Endothelial cell of umbilical vein (primary cell): ENCODE measurements around the gene FBXO21. TPM values are rescaled to one million over a fixed set of nuclear protein-coding genes. Genes with fewer than 3 reads are reported as not detected.
A peak's percentile ranks its signal among the peaks of the same experiment; 100 is the strongest.

Experiments used
- BruUV-seq: library from RNA; stranded (reverse); fragments of 400-500 nt; replicated peaks from 2 replicates; lab custom pipeline; 2021; lab: Mats Ljungman, UMichigan
- CTCF ChIA-PET: fragments of 300-600, 350-600 bp; sonication (Branson Sonifier 250); formaldehyde crosslinking; loops from one replicate; lab custom pipeline; 2021; ENCODE audit warnings: antibody characterized with exemption, inconsistent platforms; lab: Charles Lee
- POLR2A ChIA-PET: fragments of 300-600, 350-600 bp; sonication (Branson Sonifier 250); formaldehyde crosslinking; loops from one replicate; lab custom pipeline; 2021; ENCODE audit warnings: antibody characterized with exemption, inconsistent platforms; lab: Charles Lee
- DNase-seq: peaks from one replicate; pipeline ENCODE4 v3.0.0-alpha.2; 2011; ENCODE audit warnings: low read depth, low spot score
- FAIRE-seq: peaks from 2 replicates; lab custom pipeline; 2011; peaks lifted over from hg19 to GRCh38; lab: Jason Lieb, UNC
- H2AFZ ChIP-seq: 2 replicates; pipeline ENCODE4 v1.6.0; 2012; ENCODE audit warnings: low read depth, low read length, control low read depth, inconsistent platforms
- H3K27ac ChIP-seq: 2 replicates; pipeline ENCODE4 v1.5.1; 2011; ENCODE audit warnings: low read depth, mild to moderate bottlenecking, control low read depth, low read length, moderate library complexity; ENCODE audit not compliant: insufficient read depth
- H3K27me3 ChIP-seq, 2 experiments: 2 replicates each; pipeline versions ENCODE4 v1.6.0 to v1.6.1; 2011; ENCODE audit warnings: low read length in 2 of 2, mixed read lengths in 1 of 2; ENCODE audit not compliant: control insufficient read depth in 2 of 2, insufficient read depth in 2 of 2
- H3K36me3 ChIP-seq, 2 experiments: 2 replicates in 1 of 2; 3 replicates in 1 of 2; pipeline ENCODE4 v1.5.1; 2011; ENCODE audit warnings: low read length in 2 of 2, mild to moderate bottlenecking in 1 of 2, moderate library complexity in 1 of 2; ENCODE audit not compliant: control insufficient read depth in 2 of 2, insufficient read depth in 2 of 2; ENCODE audit errors: extremely low read depth in 1 of 2
- H3K4me1 ChIP-seq: 3 replicates; pipeline ENCODE4 v1.5.1; 2011; ENCODE audit warnings: mild to moderate bottlenecking, low read length; ENCODE audit not compliant: control insufficient read depth, insufficient read depth; ENCODE audit errors: extremely low read depth
- H3K4me2 ChIP-seq: 2 replicates; pipeline ENCODE4 v1.6.1; 2011; ENCODE audit warnings: low read length, control low read depth, mixed read lengths; ENCODE audit not compliant: insufficient read depth
- H3K4me3 ChIP-seq, 3 experiments: fragments of 200-600 bp in 1 of 3; sonication (generic), shearing (Covaris generic) in 1 of 3; replicated peaks in 1 of 3; 2 replicates each; pipeline ENCODE4 v1.5.1; 2011 to 2016; ENCODE audit warnings: control low read depth in 3 of 3, low read length in 3 of 3, mild to moderate bottlenecking in 2 of 3, inconsistent platforms in 1 of 3, low read depth in 1 of 3, moderate library complexity in 1 of 3; ENCODE audit not compliant: insufficient read depth in 1 of 3
- H3K79me2 ChIP-seq: 2 replicates; pipeline ENCODE4 v1.6.0; 2012; ENCODE audit warnings: low read length, inconsistent platforms; ENCODE audit not compliant: control insufficient read depth, insufficient read depth
- H3K9ac ChIP-seq: replicated peaks from 2 replicates; pipeline ENCODE3; 2011; ENCODE audit warnings: low read length, control low read depth; ENCODE audit not compliant: insufficient read depth; ENCODE audit errors: extremely low read depth
- H3K9me1 ChIP-seq: replicated peaks from 3 replicates; pipeline ENCODE4 v1.6.0; 2011; ENCODE audit warnings: mild to moderate bottlenecking, low read length; ENCODE audit not compliant: control insufficient read depth, insufficient read depth; ENCODE audit errors: extremely low read depth
- H3K9me3 ChIP-seq: replicated peaks from 2 replicates; pipeline ENCODE4 v1.5.1; 2012; ENCODE audit warnings: low read length, inconsistent platforms; ENCODE audit not compliant: control insufficient read depth, insufficient read depth
- H4K20me1 ChIP-seq: replicated peaks from 2 replicates; pipeline ENCODE3; 2011; ENCODE audit warnings: mild to moderate bottlenecking, low read length; ENCODE audit not compliant: control insufficient read depth, insufficient read depth; ENCODE audit errors: extremely low read depth
- EZH2 ChIP-seq: IDR thresholded peaks from 2 replicates; pipeline ENCODE4 v1.6.1; 2012; ENCODE audit warnings: borderline replicate concordance, low read depth, mild to moderate bottlenecking, moderate library complexity, low read length, inconsistent platforms; ENCODE audit not compliant: severe bottlenecking
- FOS ChIP-seq: IDR thresholded peaks from 2 replicates; pipeline ENCODE4 v1.6.1; 2011; ENCODE audit warnings: mild to moderate bottlenecking, low read length, moderate library complexity, borderline replicate concordance; ENCODE audit not compliant: insufficient read depth
- GATA2 ChIP-seq: IDR thresholded peaks from 2 replicates; pipeline ENCODE4 v1.7.0; 2011; ENCODE audit warnings: low read depth, mild to moderate bottlenecking, moderate library complexity, mixed read lengths, low read length; ENCODE audit not compliant: insufficient read length, insufficient read depth
- JUN ChIP-seq: IDR thresholded peaks from 2 replicates; pipeline ENCODE4 v1.6.1; 2011; ENCODE audit warnings: borderline replicate concordance, low read depth; ENCODE audit not compliant: insufficient read length, insufficient read depth
- MAX ChIP-seq: IDR thresholded peaks from 2 replicates; pipeline ENCODE4 v1.6.1; 2011; ENCODE audit not compliant: insufficient read depth, insufficient read length
- MYC ChIP-seq: IDR thresholded peaks from one replicate; pipeline ENCODE4 v1.6.1; 2011; ENCODE audit warnings: mild to moderate bottlenecking, low read depth, low read length
- dilution Hi-C: fragments of 300-500 bp; cut with MboI; formaldehyde crosslinking; loops from one replicate; pipeline ENCODE4 v1.15.0; 2019; ENCODE audit warnings: low sequenced_read_pairs; ENCODE audit not compliant: extremely low pct_ligation_motif_present
- intact Hi-C: fragments of 100-400 bp; cut with micrococcal nuclease; formaldehyde crosslinking; loops from one replicate; pipeline ENCODE4 v1.10.0; 2022
- polyA plus RNA-seq, 4 experiments: library from polyadenylated mRNA; depleted of rRNA in 3 of 4; stranded (reverse) in 3 of 4; unstranded in 1 of 4; fragments of >200 nt; gene quantifications; 2 replicates each; pipeline versions ENCODE4 v1.2.1 to v1.2.3, GENCODE V29; 2011 to 2012; ENCODE audit warnings: missing spikeins in 1 of 4
- total RNA-seq: library from RNA; stranded (reverse); gene quantifications from 2 replicates; pipeline ENCODE4 v1.2.3, GENCODE V29; 2021
- TF ChIP-seq, protein P1 (sequence below), 2 donors: IDR thresholded peaks; 1 replicate in 1 of 2; 2 replicates in 1 of 2; pipeline ENCODE4 v1.5.1; 2011; ENCODE audit warnings: low read length in 2 of 2, mild to moderate bottlenecking in 2 of 2, moderate library complexity in 2 of 2, control low read depth in 1 of 2, inconsistent platforms in 1 of 2, low read depth in 1 of 2; ENCODE audit not compliant: insufficient read depth in 1 of 2; ENCODE audit errors: extremely low read depth in 1 of 2

The FBXO21 gene
- total and polyA plus RNA-seq, 2 donors (not counting 3 experiments of a cell fraction or from before 2014, with no cell fraction given), result 41.6 to 66.7 TPM

DNA sequence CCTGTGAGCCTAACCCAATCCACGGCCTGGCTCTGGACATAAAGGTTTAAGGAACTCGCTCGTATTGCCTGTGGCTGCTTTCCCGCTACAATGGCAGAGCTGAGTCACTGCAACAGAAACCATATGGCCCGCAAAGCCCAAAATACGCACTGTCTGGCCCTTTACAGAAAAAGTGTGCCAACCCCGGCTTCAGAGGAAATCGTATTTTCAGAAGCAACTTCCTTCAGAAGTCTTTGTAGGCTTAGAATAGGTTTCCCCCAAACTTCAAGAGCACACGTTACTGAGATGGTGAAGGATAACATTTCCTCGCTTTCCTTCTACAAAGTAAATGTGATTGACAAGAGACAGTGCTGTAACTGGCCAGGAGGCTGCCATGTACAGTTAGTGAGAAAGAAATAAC lies 56.2 kb downstream of the FBXO21 start:
- Histone ChIP-seq H2AFZ (peak overlapping the region; percentile 79), H3K27me3 (no peaks in the 10 kb centered on the region), H3K27ac (no peak overlapping the region), H3K4me3 (no peak overlapping the region), H3K79me2 (no peaks in the 10 kb centered on the region), H3K4me1 (peaks cover 4% of the 10 kb centered on the region), H3K9ac (no peak overlapping the region), H3K9me1 (no peaks in the 10 kb centered on the region), H3K9me3 (no peaks in the 10 kb centered on the region), H3K4me2 (peak overlapping the region; percentile 17), H3K36me3 (no peaks in the 10 kb centered on the region), H4K20me1 (no peaks in the 10 kb centered on the region)
- ChIA-PET POLR2A (no interaction called here), CTCF (interaction anchor here (0.7 kb wide), 1 partner anchor 9 kb away, joined by 3 read pairs; no protein-coding TSS in a partner anchor)
- intact Hi-C loops, result no loop called here
- dilution Hi-C loops, result no loop called here
- TF ChIP-seq FOS, result no peak
- peak; percentile 24 for DNase-seq
- FAIRE-seq, result no peak
- BruUV-seq, result no TSS peak

DNA sequence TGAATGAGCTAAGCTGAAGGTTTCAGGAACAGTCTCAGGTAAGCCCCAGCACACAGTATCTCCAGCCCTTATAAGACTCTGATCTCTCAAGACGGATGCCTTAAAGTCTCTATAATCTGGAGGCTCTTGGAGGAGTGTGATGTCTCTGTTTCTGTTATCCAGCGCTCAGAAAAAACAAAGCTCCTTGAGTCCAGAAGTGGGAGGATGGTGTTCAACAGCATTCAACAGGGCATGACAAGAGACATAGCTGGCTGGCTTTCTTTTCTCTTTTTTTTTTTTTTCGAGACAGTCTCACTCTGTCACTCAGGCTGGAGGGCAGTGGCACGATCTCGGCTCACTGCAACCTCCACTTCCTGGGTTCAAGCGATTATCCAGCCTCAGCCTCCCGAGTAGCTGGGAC lies 59.5 kb downstream of the FBXO21 start:
- no TSS peak for BruUV-seq
- H3K36me3 ChIP-seq, result no peaks in the 10 kb centered on the region

More for the DNA sequence above, 59.5 kb downstream of the FBXO21 start:
- Histone ChIP-seq H3K9ac (no peak overlapping the region), H3K27me3 (no peaks in the 10 kb centered on the region), H3K27ac (no peak overlapping the region), H3K9me3 (no peaks in the 10 kb centered on the region), H2AFZ (no peak overlapping the region), H3K4me1 (peaks cover 4% of the 10 kb centered on the region), H3K79me2 (no peaks in the 10 kb centered on the region), H3K4me2 (no peak overlapping the region), H4K20me1 (no peaks in the 10 kb centered on the region), H3K9me1 (no peaks in the 10 kb centered on the region), H3K4me3 (no peak overlapping the region)
- no peak for FAIRE-seq
- ChIA-PET CTCF (interaction anchor here (0.6 to 2.7 kb wide), 7 partner anchors 8 to 427 kb away, joined by 3 to 7 read pairs (median 5); no protein-coding TSS in a partner anchor), POLR2A (no interaction called here)
- TF ChIP-seq, protein P1, sequence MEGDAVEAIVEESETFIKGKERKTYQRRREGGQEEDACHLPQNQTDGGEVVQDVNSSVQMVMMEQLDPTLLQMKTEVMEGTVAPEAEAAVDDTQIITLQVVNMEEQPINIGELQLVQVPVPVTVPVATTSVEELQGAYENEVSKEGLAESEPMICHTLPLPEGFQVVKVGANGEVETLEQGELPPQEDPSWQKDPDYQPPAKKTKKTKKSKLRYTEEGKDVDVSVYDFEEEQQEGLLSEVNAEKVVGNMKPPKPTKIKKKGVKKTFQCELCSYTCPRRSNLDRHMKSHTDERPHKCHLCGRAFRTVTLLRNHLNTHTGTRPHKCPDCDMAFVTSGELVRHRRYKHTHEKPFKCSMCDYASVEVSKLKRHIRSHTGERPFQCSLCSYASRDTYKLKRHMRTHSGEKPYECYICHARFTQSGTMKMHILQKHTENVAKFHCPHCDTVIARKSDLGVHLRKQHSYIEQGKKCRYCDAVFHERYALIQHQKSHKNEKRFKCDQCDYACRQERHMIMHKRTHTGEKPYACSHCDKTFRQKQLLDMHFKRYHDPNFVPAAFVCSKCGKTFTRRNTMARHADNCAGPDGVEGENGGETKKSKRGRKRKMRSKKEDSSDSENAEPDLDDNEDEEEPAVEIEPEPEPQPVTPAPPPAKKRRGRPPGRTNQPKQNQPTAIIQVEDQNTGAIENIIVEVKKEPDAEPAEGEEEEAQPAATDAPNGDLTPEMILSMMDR (IDR thresholded peaks at IDR 0.05; ENCODE audit: extremely low read depth in 1 of 2, insufficient read depth in 1 of 2, low read depth in 1 of 2, low read length in 2 of 2), result no peak
- TF ChIP-seq FOS (no peak), EZH2 (no peak), JUN (no peak), MYC (no peak), MAX (no peak), GATA2 (no peak)
- intact Hi-C loops, result no loop called here
- DNase-seq, result no peak
- dilution Hi-C loops, result no loop called here
